Erythroblast (primary cell): Measurements from ENCODE around the gene TREH.

Experiments
- GATA1 ChIP-seq: IDR thresholded peaks from 2 replicates; pipeline ENCODE4 v1.6.1; 2011; ENCODE audit warnings: low read depth, mild to moderate bottlenecking, control low read depth, low read length, moderate library complexity
- POLR2A ChIP-seq: IDR thresholded peaks from 2 replicates; pipeline ENCODE4 v1.6.1; 2011; ENCODE audit warnings: mild to moderate bottlenecking, low read length

- TF ChIP-seq POLR2A (no peak), GATA1 (no peak)
Observed at GRCh38 chr11:118628031-118628430, 51.4 kb downstream of the TREH start.
